ENCODE results near the gene RPL22L1.

DNA sequence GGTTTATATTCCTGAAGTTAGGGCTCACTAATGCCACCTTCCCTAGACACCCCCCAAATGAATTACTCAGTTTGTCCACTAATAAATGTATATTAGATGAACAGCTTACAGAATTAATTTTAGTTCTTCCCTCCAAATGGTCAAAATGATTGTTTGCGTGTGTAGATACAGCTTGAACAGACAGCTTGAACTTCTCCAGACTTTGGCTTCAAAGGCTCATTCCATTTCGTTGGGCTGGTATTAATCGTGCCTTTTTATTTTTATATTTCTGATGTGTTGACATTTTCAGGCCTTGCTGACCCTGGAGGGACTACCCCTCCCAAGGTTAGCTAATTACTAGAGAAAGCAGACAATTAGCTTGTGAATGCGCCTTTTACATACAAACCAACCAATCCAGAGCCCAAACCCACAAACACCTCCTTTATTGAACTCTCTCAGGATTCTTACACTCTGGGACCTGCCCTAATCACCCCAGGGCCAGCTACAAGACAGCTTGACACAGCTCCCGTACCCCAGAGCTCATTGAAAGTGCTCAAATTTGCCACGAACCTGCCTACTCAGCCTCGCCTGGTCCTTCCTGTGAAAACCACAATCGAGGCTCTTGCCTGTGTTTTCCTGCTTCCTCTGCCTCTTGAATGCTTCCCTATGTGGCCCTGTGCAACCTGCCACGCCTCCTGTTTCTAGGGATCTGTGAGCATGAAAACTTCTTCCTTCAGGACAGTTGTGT, 40.3 kb downstream of the RPL22L1 start:
- TF ChIP-seq, protein P1, sequence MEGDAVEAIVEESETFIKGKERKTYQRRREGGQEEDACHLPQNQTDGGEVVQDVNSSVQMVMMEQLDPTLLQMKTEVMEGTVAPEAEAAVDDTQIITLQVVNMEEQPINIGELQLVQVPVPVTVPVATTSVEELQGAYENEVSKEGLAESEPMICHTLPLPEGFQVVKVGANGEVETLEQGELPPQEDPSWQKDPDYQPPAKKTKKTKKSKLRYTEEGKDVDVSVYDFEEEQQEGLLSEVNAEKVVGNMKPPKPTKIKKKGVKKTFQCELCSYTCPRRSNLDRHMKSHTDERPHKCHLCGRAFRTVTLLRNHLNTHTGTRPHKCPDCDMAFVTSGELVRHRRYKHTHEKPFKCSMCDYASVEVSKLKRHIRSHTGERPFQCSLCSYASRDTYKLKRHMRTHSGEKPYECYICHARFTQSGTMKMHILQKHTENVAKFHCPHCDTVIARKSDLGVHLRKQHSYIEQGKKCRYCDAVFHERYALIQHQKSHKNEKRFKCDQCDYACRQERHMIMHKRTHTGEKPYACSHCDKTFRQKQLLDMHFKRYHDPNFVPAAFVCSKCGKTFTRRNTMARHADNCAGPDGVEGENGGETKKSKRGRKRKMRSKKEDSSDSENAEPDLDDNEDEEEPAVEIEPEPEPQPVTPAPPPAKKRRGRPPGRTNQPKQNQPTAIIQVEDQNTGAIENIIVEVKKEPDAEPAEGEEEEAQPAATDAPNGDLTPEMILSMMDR (IDR thresholded peaks at IDR 0.05; ENCODE audit: poor library complexity) = no peak
- no peak for TF ChIP-seq EZH2 (IDR thresholded peaks at IDR 0.05; ENCODE audit: borderline replicate concordance)
